ENCODE results near the gene KCNMA1.

KCNMA1 gene

DNA sequence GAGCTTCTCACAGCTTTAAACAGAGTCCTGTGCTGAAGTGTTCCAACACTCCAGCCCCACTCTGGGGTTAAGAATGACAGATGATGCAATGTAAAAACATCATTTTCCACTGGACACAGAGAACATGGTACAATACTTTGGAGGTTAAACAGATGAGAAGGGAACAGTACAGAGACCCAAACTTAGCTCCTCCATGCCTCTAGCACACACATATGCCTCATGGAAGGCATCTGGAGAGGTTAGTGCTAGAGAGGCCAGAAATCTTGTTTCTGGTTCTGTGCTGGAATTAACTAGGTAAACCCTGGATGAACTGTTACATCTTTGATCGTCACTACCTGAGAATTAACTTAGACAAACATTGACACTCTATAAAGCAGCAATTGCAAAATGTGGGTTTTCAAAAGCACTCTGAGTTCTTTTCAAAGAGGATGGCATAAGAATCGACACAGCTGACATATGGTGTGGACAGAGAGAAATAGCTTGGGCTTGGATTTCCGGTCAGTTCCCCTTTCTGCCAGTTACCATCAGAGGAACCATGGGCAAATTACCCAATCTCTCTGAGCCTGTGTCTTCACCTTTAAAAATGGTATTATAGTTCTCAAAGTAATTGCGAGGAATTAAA is 81.9 kb downstream of the KCNMA1 start:
- no peak for DNase-seq (ENCODE audit: low spot score)

DNA sequence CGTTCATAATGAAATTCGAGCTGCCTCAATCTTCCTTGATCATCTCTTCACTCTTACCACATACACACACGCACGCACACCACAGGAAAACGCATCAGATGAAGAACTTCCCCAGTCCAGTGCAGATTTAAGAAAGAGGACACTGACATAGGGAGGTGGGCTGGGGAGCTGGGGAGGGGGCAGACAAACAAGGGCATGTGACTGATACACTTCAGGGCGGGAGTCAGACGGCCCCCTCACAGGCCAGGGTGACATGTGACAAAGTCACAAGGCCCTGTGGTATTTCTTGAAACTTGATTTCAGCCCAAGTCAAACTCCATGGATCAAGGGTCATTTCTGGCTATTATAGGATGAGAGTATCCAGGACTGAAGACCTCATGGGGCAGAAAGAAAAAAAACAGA is 82.6 kb downstream of the KCNMA1 start:
- no peak for DNase-seq (ENCODE audit: low spot score)

DNA sequence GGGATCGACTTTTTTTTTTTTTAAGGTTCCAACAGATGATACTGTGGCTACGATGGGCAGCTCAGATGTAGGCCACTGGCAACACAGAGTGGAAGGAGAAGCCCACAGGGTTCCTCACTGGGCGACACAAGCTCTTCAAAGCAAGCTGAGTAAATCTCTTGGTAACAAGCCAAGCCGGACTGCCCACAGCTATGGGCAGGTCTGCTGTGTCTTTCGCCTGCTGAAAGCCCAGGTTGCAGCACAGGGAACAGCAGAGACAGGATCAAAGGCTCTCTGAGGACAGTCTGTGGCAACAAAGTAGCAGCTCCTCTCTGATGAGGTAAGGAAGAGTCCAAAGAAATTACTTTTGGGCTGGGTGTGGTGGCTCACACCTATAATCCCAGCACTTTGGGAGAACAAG is 83.6 kb downstream of the KCNMA1 start:
- no peak for DNase-seq (ENCODE audit: low spot score)

DNA sequence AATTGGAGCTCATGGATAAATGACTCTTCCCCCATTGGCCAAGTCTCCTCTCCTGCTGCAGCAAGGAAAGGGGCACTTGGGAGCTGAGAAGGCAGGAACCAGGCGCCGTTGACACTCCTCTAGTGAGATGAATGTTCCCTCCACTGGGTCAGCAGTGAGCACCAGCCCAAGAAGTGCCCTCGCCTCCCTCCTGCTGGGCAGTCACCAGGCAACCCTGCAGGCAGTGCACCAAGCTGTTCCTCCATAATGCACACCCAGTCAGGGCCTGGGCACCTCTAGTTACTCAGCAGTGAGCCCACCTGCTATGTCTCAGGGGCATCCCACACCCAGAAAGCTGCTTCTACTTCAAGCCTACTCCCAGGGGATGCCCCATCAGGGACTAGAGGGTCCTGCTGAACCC is 84.3 kb downstream of the KCNMA1 start:
- no peak for DNase-seq (ENCODE audit: low spot score)

DNA sequence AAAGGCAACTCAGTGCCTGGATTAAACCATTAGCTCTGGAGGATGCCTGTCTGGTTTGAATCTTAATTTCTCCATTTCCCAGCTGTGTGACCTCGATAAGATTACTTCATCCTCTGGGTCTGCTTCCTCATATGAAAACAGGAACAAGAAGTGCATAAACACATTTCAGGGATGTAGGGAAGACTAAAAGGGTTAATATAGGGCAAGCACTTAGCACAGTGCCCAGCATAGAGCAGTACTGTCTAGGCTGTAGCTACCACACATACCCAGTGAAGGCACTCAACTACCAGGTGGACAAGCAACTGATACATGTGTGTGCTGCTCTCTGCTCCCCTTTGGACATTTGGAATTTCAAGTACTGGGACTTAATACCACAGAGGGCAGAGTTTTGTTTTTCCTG is 85.4 kb downstream of the KCNMA1 start:
- no peak for DNase-seq (ENCODE audit: low spot score)

DNA sequence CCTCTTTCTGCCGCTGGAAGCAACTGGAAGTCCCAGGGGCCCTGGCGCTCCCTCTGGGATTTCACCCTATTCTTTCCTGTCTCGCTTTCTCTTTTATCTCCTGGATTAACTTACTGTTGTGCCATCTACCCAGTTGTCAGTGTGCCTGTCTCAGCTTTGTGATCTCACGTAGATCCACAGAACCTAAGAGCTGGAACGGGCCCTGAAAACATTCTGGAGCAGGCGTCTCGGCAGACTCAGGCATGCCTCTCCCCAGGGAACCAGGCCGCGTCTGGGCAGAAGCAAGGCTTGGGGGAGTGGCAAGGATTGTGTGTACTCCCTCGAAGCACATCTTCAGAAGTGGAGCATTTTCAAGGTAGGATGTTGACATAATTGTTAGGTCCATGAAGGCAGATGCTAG is 87.2 kb downstream of the KCNMA1 start:
- DNase-seq (ENCODE audit: low spot score), result no peak

DNA sequence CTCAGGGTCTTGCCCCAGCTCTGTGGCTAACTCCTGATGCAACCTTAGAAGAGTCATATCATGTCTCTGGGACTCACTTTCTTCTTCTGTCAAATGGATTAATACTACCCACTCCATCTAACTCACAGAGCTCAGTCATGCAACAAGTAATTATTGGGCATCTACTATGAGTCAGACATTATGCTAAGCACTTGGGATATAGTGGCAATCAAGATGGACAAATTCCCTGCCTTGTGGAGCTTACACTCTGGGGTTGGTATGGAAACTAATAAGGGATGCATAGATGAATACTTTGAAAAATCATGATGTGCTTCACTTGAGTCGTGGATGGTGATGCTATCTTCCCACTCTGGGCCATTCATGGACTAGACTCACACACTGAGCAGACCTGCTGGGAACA is 88.9 kb downstream of the KCNMA1 start:
- no peak for DNase-seq (ENCODE audit: low spot score)

DNA sequence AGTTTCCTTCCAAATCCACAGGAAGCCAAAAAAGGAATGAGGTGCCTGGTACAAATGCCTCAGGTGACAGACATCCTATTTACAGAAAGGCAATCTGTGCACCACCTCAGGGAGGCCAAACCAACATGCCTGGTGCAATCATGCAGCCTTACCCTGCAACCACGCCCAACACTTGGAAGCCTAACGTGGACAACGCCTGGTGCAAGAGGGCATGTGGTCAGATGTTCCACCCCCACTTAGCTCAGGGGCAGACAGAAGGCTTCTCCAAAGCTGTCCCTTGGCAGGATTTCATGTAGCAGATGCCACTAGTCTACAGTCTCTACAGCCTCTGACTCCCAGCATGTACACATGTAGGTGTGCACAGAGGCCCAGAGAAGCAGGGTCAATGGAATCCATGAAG is 89.5 kb downstream of the KCNMA1 start:
- no peak for DNase-seq (ENCODE audit: low spot score)

DNA sequence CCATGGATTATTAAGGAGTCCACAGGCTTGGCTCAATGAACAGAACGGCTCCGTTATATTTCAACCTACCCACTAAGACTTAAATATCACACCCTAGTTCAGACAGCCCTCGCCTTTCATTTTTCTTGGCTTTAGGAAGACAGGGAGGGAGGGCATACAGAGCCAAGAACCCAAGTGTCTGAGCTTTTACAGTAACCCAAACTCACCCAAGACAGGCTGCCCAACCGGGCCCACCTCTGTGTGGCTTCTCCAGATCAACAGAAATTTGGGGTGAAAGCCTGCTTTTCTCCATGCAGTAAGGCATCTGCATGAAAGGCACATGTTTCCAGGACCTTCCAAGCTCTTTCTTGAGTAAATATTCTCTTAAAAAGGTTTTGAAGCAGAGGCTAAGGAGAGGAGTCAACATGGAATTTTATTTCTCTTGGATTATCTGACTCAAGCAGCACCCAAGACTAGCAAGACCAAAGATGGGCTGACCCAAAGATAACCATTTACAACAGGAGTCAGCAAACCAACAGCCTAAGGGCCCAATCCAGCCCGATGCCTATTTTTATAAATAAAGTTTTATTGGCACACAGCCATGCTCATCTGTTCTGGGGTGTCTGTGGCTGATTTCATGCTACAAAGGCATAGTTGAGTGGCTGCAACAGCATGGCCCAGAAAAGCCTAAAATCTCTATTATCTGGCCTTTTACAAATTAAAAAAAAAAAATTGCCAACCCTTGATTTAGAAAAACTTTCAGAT is 90.1 kb downstream of the KCNMA1 start:
- DNase-seq (ENCODE audit: low spot score), result no peak

DNA sequence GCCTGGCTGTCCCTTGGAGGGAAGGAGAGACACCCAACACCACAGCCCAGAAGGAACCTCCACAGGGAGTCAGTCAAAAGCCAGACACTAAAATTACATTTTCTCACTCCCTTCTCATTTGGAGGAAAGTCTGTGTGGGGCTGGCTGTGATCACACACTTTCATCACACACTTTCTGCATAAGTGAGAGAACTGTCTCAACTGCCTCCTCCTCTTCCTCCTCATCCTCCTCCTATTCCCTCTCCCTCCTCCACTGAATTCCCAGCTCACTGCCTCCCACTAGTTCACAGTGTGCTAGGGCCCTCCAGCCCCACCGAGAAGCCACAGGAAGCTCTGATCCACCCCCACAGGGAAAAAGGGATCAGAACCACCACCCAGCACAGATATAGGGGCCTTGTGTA is 91.6 kb downstream of the KCNMA1 start:
- DNase-seq (ENCODE audit: low spot score), result no peak

DNA sequence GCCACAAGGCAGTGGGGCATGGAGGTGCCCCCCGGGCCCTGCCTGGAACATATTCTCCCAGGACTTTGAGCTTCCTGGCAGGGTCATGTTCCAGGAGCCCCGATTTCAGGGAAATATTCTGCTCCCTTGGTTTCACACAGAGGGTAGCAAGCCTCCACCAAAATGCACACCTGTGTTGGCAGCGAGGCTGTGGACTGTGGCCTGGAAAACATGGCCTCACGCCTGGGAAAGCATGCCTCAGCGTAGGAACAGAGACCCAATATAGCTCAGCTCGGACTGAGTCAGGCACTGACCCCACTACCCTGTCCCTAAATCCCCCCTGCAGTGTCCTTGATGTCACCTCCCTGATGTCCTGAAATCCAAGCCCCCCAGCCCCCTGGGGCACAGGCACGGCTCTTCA is 92.0 kb downstream of the KCNMA1 start:
- DNase-seq (ENCODE audit: low spot score), result no peak

DNA sequence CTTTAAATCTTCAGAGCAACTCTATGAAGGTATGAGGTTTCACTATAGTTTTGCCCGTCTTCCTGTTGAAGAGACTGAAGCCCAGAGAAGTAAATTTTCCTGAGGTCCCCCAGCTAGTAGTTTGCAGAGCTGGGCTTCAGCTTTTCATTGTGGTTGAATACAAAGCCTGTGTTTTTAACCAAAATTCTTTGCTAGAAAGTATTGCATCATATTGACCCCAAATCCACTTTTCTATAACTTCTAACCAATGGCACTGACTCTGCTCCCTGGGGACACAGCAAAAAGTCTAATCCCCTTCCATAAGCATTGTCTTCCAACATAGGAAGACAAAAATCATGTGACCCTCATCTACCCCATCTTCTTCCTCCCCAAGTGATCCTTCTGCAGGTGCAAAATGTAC is 93.0 kb downstream of the KCNMA1 start:
- no peak for DNase-seq (ENCODE audit: low spot score)

DNA sequence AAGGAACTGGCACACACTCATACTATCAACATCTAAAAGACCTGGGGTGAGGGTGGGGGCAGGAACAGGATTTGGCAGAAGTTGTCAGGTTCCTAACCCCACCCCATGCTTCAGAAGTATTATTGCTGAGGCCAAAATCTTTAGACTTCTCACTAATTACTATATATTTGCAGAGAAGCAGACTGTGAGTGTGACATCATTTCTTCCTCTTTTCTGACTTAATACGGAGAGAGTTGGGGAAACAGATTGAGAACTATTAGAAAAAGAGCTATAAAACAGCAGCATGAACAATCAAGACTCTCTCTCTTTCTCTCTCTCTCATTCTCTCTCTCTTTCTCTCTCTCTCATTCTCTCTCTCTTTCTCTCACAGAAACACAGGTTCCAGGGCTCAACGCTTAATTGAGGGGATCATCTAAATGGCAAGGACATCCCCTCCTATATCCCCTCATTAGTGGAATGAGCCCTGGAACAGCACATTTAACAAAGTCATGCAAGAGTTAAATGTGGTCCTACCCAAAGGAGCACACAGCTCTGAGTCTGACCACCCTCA is 94.8 kb downstream of the KCNMA1 start:
- DNase-seq (ENCODE audit: low spot score), result no peak

DNA sequence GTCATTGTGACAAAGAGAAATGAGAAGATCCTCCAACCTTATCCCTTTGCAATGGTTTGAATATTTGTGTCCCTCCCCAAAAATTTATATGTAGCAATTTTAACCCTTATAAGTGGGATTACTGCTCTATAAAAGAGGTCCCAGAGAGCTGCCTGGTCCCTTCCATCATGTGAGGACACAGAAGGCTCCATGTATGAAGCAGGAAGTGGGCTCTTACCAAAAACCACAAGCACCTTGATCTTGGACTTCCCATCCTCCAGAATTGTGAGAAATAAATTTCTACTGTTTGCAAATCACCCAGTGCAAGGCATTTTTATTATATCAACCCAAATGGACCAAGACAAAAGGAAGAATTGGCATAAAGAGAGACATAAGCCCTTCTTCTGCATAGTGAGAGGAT is 95.7 kb downstream of the KCNMA1 start:
- no peak for DNase-seq (ENCODE audit: low spot score)

DNA sequence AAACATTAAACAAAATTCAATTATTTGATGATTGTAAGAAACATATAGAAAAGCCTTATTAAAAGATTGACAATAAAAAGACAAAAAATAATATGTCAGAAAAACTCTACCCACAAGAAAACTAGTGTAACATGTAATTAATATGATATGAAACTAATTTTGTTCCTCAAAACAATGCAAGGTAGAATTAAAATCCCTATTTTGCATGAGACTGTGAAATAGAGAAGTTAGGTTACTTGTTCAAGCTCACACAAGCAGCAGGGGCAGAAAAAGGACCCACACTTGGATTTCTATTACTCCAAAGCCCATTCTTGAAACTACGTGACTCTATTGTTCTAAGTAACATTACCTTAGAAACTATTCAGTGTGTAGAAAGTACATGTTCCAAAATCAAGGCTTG is 96.4 kb downstream of the KCNMA1 start:
- no peak for DNase-seq (ENCODE audit: low spot score)

DNA sequence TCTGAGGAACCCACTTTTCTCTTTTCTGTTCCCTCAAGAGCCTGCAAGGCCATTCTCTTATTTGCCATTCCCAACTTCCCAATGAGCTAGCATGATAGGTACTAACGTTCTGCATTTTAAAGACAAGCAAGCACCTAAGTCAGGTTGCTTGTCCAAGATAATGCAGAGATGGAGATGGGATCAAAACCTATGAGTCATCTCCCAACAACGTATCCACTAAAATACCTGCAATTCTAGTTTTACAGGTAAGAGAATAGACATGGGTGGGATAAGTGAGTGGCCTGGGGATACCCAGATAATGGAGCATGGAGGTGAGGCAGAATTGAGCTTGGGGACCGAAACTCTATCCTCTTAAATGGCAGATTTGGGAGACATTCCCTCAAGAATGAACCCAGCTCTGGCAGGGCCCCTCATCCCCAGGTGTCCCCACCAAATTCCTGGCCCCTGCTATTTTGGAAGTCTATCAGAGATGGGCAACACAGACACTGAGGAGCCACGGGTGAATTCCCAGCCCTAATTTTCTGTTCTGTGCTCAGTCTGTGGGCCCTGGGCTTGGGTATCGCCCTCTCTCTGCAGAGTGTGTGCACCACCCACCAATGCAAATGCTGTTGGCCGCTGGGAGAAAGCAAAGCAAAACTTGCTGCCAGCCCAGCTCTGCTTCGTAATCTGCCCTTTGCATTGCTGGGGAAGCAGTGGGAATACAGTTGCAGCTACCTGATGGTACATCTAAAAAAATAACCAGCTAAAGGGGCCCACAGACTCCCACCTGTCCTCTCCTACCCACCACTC is 98.3 kb downstream of the KCNMA1 start:
- no peak for DNase-seq (ENCODE audit: low spot score)

DNA sequence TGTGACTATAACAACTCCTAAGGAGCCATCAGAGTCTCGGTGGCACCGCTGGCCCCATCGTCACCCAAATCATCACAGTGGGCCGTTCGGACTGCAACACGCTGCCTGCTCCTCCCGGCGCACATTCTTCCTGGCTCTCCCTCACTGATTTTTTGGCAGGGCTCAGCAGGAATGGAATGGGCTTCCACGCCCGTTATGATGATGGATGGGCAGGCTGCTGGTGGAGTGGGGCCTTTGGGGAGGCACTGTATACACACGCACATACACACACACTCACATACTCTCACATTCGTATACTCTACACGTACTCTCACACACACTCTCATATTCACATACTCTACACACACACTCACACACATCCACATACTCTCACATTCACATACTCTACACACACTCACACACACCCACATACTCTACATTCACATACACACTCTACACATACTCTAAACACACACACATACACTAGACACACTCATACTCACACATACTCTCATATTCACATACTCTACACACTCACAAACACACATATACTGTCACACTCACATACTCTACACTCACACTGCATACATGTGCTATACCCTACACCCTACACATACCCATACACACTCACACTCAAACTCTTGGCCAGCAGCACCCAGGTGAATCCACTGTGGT is 99.8 kb downstream of the KCNMA1 start:
- peak; percentile 42 for DNase-seq (ENCODE audit: low spot score)

DNA sequence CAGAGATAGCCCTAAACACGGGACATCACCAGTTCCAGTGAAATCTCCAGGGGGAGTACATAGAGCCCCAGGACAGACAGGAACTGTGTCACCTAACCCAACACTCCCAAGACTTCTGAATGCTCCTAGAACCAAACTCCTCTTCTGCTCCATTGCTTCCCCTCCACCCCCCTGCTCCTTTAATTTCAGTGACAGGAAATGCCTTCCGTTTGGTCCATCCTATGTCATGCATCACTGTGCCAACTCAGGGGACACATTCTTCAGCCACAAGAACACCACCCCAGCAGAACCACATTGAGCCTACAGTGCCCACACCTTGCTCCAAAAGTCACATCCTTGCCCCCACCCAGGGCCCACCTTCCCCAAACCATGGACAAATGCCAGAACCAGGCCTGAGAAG is 100.5 kb downstream of the KCNMA1 start:
- no peak for DNase-seq (ENCODE audit: low spot score)

DNA sequence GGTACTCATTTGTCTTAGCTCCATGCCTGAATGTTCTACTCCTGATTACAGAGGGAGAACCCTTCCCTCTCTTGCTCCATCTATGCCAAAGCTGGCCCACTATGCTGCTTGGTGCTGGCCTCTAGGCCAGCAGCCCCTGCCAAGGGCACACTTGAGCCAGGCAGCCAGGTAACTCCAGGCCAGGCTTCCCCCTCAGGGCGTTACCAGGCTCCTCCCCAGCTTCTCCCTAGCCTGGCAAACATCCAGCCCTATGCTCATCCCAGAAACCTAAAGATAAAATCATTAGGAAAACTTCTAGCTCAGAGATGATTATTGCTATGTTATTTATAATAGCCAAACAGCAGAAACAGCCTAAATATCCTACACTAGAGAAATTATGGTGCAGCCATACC is 103.7 kb downstream of the KCNMA1 start:
- DNase-seq (ENCODE audit: low spot score), result no peak

DNA sequence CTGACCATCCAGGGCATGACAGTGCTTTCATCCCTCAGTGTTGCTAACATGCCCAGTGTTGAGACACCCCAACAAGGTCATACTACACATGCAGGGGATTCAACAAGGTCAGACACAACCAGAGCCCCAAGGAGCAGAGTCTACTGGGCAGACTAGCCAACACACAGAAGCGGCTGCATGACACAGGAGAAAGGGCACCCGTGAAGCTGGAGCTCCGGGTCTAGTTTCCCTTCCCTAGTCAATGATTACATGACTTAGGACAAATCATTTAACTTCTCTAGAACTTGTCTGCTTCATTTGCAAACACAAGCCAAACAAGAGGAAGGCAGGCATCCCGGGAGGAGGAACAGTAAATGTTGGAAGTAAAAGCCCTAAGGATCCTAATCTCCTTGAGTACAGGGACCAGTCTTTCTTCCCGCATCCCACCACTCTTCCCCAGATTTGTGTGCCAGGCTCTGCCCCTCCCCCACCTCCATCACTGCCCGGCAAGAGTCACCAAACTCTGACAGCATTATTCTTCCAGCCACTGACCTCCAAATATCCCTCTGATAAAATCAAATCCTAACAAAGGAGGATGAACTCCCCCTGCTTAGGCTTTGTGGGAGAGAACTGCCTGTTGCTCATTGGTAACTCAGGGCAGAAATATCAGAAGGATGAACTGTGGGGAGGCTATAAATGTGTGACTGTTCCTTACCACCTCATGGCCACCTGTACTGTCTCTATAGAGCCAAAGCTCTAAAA is 104.3 kb downstream of the KCNMA1 start:
- DNase-seq (ENCODE audit: low spot score), result no peak

DNA sequence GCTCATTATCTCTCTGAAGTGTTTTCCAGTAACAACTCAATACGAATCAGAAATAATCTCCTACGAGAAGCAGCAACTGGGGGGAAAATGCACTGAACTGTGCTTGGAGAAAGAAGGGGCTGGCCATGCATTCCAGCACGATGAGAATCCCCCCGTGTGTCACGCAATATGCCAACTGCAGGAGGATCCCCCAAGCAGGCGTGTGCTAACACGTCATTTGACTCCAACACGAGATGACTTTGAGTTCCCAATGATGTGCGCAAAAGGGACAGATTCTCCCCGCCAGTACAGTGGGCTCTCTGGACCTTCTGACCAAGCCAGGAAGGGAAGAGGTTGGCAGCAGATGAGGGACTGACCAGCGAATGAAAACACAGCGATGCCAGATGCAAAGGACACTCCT is 105.5 kb downstream of the KCNMA1 start:
- peak; percentile 75 for DNase-seq (ENCODE audit: low spot score)
